HepG2 (cell line): ENCODE data around the gene MED25. TPM values are rescaled to one million over a fixed set of nuclear protein-coding genes. Genes with fewer than 3 reads are reported as not detected.

Experiments used
- ARHGAP35 ChIP-seq: sonication (generic); formaldehyde crosslinking; IDR thresholded peaks from 2 replicates; pipeline ENCODE4 v1.9.0; 2022; ENCODE audit warnings: mild to moderate bottlenecking, inconsistent platforms, moderate library complexity, missing genetic modification reagents, borderline replicate concordance
- ARNTL ChIP-seq: sonication (generic); formaldehyde crosslinking; IDR thresholded peaks from 2 replicates; pipeline ENCODE4 v1.4.0; 2020; ENCODE audit warnings: mild to moderate bottlenecking, missing genetic modification reagents
- BHLHE40 ChIP-seq: IDR thresholded peaks from 2 replicates; pipeline ENCODE4 v1.6.1; 2011; ENCODE audit warnings: low read length, improper control_type of control experiment
- CREB1 ChIP-seq, 2 experiments: fragments of 450-650 bp in 1 of 2; IDR thresholded peaks; 2 replicates each; pipeline ENCODE4 v1.6.1; 2016 to 2017; ENCODE audit warnings: control low read depth in 1 of 2, mild to moderate bottlenecking in 1 of 2, missing compliant biosample characterization in 1 of 2, missing genetic modification characterization in 1 of 2
- FIP1L1 ChIP-seq: fragments of 200-400 bp; formaldehyde crosslinking; IDR thresholded peaks from 2 replicates; pipeline ENCODE4 v1.6.1; 2018; ENCODE audit warnings: low read depth, mild to moderate bottlenecking, low read length, moderate library complexity, borderline replicate concordance; ENCODE audit not compliant: insufficient read depth
- TARDBP ChIP-seq: sonication (generic); formaldehyde crosslinking; IDR thresholded peaks from 2 replicates; pipeline ENCODE4 v1.8.0; 2022; ENCODE audit warnings: mild to moderate bottlenecking, missing genetic modification reagents
- TCF7L2 ChIP-seq: IDR thresholded peaks from 2 replicates; pipeline ENCODE4 v1.6.1; 2011; ENCODE audit warnings: mild to moderate bottlenecking, low read depth, low read length, moderate library complexity
- ZMAT3 ChIP-seq: sonication (generic); formaldehyde crosslinking; conservative IDR thresholded peaks from 2 replicates; pipeline ENCODE4 v1.7.0; 2021; ENCODE audit warnings: missing genetic modification reagents
- ZNF292 ChIP-seq: sonication (generic); formaldehyde crosslinking; IDR thresholded peaks from 2 replicates; pipeline ENCODE4 v1.8.1; 2022; ENCODE audit warnings: mild to moderate bottlenecking, low read depth, missing genetic modification reagents, borderline replicate concordance
- ZNF773 ChIP-seq: sonication (generic); formaldehyde crosslinking; IDR thresholded peaks from 2 replicates; pipeline ENCODE4 v1.4.0; 2020; ENCODE audit warnings: missing genetic modification reagents, borderline replicate concordance
- ZNF788 ChIP-seq: sonication (generic); formaldehyde crosslinking; IDR thresholded peaks from 2 replicates; pipeline ENCODE4 v1.5.0; 2020; ENCODE audit warnings: mild to moderate bottlenecking, missing genetic modification reagents, borderline replicate concordance
- polyA plus RNA-seq, 8 experiments: library from polyadenylated mRNA; depleted of rRNA in 3 of 8; stranded (reverse) in 7 of 8; unstranded in 1 of 8; fragments of >200 nt; fragmentation: Illumina TruSeq in 4 of 8; extraction: Trizol in 4 of 8; gene quantifications; 2 replicates each; pipeline versions ENCODE4 v1.2.1 to v1.2.3, GENCODE V29; 2011 to 2016; ENCODE audit warnings: low read depth in 4 of 8, missing spikeins in 1 of 8, mixed read lengths in 1 of 8; ENCODE audit not compliant: insufficient read depth in 1 of 8
- total RNA-seq, 5 experiments: library from RNA; depleted of rRNA; stranded (reverse); fragments of >200 nt; fragmentation: Illumina TruSeq; extraction: Trizol; gene quantifications; 2 replicates each; pipeline ENCODE4 v1.2.3, GENCODE V29; 2016; ENCODE audit warnings: low read depth in 1 of 5
- TF ChIP-seq, protein P1 (sequence below): sonication (generic); formaldehyde crosslinking; IDR thresholded peaks from 2 replicates; pipeline ENCODE4 v1.4.0; 2020; ENCODE audit warnings: mild to moderate bottlenecking, missing genetic modification reagents, borderline replicate concordance
- TF ChIP-seq, protein P2 (sequence below): sonication (generic); formaldehyde crosslinking; conservative IDR thresholded peaks from 2 replicates; pipeline ENCODE4 v1.4.0; 2020; ENCODE audit warnings: missing genetic modification reagents
- TF ChIP-seq, protein P3 (sequence below): sonication (generic); formaldehyde crosslinking; IDR thresholded peaks from 2 replicates; pipeline ENCODE4 v1.9.0; 2021; ENCODE audit warnings: missing genetic modification reagents, borderline replicate concordance
- TF ChIP-seq, protein P4 (sequence below), 2 experiments: sonication (generic) in 1 of 2; formaldehyde crosslinking in 1 of 2; IDR thresholded peaks; 2 replicates each; pipeline versions ENCODE4 v1.5.1 to v1.6.1; 2011 to 2020; ENCODE audit warnings: borderline replicate concordance in 1 of 2, low read depth in 1 of 2, low read length in 1 of 2, mild to moderate bottlenecking in 1 of 2, missing genetic modification reagents in 1 of 2, moderate library complexity in 1 of 2
- TF ChIP-seq, protein P5 (sequence below): sonication (generic); formaldehyde crosslinking; IDR thresholded peaks from 2 replicates; pipeline ENCODE4 v1.9.0; 2022; ENCODE audit warnings: low read depth, missing genetic modification reagents

Gene MED25
- total and polyA plus RNA-seq, 2 of the 13 experiments (the other 11 are each of a cell fraction or from before 2014, with no cell fraction given), result 11.1 to 15.1 TPM

DNA sequence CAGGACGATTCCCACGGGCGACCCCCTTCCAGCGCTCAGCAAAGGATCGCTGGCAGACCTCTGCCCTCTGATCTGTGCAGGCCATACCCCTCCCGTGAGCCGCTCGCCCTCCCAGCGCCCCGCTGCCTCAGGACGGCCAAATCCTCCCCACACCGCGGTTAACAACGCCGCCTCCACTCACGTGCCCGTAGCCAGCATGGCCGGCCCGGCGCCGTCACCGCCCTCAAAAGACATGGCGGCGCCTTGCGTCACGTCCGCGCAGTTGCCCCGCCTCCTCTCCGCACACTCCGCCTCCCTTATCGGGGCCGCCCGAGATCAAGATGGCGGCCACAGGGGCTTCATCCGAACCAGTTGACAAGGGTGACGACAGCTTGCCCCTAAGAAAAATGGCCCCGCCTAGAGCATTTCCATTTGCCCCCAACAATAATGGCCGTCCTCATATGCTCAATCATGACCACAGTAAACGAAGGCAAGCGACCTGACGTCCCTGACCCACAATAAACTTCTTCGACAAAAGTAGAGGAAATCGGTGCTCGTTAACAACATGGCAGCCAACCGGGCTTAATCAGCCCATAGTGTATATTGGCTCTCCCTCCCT is 58.4 kb downstream of the MED25 start (continued):
- TF ChIP-seq, protein P1, sequence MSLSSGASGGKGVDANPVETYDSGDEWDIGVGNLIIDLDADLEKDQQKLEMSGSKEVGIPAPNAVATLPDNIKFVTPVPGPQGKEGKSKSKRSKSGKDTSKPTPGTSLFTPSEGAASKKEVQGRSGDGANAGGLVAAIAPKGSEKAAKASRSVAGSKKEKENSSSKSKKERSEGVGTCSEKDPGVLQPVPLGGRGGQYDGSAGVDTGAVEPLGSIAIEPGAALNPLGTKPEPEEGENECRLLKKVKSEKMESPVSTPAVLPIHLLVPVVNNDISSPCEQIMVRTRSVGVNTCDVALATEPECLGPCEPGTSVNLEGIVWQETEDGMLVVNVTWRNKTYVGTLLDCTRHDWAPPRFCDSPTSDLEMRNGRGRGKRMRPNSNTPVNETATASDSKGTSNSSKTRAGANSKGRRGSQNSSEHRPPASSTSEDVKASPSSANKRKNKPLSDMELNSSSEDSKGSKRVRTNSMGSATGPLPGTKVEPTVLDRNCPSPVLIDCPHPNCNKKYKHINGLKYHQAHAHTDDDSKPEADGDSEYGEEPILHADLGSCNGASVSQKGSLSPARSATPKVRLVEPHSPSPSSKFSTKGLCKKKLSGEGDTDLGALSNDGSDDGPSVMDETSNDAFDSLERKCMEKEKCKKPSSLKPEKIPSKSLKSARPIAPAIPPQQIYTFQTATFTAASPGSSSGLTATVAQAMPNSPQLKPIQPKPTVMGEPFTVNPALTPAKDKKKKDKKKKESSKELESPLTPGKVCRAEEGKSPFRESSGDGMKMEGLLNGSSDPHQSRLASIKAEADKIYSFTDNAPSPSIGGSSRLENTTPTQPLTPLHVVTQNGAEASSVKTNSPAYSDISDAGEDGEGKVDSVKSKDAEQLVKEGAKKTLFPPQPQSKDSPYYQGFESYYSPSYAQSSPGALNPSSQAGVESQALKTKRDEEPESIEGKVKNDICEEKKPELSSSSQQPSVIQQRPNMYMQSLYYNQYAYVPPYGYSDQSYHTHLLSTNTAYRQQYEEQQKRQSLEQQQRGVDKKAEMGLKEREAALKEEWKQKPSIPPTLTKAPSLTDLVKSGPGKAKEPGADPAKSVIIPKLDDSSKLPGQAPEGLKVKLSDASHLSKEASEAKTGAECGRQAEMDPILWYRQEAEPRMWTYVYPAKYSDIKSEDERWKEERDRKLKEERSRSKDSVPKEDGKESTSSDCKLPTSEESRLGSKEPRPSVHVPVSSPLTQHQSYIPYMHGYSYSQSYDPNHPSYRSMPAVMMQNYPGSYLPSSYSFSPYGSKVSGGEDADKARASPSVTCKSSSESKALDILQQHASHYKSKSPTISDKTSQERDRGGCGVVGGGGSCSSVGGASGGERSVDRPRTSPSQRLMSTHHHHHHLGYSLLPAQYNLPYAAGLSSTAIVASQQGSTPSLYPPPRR (CRISPR knock-in tag), result peak; percentile 51; the same call in 1 of the 2 replicates
- TF ChIP-seq TCF7L2, result no peak
- peak; percentile 72 for TF ChIP-seq BHLHE40
- TF ChIP-seq, protein P2, sequence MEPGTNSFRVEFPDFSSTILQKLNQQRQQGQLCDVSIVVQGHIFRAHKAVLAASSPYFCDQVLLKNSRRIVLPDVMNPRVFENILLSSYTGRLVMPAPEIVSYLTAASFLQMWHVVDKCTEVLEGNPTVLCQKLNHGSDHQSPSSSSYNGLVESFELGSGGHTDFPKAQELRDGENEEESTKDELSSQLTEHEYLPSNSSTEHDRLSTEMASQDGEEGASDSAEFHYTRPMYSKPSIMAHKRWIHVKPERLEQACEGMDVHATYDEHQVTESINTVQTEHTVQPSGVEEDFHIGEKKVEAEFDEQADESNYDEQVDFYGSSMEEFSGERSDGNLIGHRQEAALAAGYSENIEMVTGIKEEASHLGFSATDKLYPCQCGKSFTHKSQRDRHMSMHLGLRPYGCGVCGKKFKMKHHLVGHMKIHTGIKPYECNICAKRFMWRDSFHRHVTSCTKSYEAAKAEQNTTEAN (CRISPR knock-in tag), result no peak
- peak; percentile 67 for TF ChIP-seq TARDBP
- peak; percentile 89 for TF ChIP-seq ZNF788
- TF ChIP-seq ZMAT3 (CRISPR knock-in tag), result no peak
- TF ChIP-seq ZNF773 (CRISPR knock-in tag), result no peak
- TF ChIP-seq FIP1L1, result no peak
- TF ChIP-seq, protein P3, sequence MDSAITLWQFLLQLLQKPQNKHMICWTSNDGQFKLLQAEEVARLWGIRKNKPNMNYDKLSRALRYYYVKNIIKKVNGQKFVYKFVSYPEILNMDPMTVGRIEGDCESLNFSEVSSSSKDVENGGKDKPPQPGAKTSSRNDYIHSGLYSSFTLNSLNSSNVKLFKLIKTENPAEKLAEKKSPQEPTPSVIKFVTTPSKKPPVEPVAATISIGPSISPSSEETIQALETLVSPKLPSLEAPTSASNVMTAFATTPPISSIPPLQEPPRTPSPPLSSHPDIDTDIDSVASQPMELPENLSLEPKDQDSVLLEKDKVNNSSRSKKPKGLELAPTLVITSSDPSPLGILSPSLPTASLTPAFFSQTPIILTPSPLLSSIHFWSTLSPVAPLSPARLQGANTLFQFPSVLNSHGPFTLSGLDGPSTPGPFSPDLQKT (CRISPR knock-in tag), result no peak
- TF ChIP-seq, protein P4, sequence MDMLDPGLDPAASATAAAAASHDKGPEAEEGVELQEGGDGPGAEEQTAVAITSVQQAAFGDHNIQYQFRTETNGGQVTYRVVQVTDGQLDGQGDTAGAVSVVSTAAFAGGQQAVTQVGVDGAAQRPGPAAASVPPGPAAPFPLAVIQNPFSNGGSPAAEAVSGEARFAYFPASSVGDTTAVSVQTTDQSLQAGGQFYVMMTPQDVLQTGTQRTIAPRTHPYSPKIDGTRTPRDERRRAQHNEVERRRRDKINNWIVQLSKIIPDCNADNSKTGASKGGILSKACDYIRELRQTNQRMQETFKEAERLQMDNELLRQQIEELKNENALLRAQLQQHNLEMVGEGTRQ (IDR thresholded peaks at IDR 0.05; ENCODE audit: low read depth, low read length), result no peak
- TF ChIP-seq, protein P4 (CRISPR knock-in tag; IDR thresholded peaks at IDR 0.05; ENCODE audit: borderline replicate concordance), result peak; percentile 35; the same call in 1 of the 2 replicates
- TF ChIP-seq CREB1 (IDR thresholded peaks at IDR 0.05), result peak; percentile 96
- TF ChIP-seq CREB1 (CRISPR knock-in tag; IDR thresholded peaks at IDR 0.05), result peak; percentile 98
- TF ChIP-seq ARNTL (CRISPR knock-in tag), result peak; percentile 47
- no peak for TF ChIP-seq ARHGAP35 (CRISPR knock-in tag)
- TF ChIP-seq, protein P5, sequence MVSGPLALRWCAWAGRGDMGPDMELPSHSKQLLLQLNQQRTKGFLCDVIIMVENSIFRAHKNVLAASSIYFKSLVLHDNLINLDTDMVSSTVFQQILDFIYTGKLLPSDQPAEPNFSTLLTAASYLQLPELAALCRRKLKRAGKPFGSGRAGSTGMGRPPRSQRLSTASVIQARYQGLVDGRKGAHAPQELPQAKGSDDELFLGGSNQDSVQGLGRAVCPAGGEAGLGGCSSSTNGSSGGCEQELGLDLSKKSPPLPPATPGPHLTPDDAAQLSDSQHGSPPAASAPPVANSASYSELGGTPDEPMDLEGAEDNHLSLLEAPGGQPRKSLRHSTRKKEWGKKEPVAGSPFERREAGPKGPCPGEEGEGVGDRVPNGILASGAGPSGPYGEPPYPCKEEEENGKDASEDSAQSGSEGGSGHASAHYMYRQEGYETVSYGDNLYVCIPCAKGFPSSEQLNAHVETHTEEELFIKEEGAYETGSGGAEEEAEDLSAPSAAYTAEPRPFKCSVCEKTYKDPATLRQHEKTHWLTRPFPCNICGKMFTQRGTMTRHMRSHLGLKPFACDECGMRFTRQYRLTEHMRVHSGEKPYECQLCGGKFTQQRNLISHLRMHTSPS (CRISPR knock-in tag), result no peak
- TF ChIP-seq ZNF292 (CRISPR knock-in tag), result no peak
